ENCODE data around the gene SIL1.
"Not testable (repeated sequence)": the region's sequence is repeated elsewhere in the genome, so short reads cannot be mapped to it uniquely, and the experiment has no call there.

Gene SIL1

DNA sequence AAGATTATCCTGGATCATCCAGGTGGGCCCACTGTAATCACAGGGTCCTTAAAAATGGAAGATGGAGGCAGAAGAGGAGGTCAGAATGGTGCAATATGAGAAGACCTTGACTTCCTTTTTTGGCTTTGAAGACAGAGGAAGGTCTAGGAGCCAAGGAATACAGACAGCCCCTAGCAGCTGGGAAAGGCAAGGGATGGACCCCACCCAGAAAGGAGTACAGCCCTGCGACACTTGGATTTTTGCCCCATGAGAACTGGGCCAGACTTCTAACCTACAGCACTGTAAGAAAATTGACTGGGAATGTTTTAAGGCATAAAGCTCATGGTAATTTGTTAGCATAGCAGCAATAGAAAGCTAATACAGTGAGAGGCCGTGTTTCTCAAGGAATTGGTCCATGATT lies 256.1 kb downstream of the SIL1 start:
- DNase-seq (ENCODE audit: low read depth): no peak

DNA sequence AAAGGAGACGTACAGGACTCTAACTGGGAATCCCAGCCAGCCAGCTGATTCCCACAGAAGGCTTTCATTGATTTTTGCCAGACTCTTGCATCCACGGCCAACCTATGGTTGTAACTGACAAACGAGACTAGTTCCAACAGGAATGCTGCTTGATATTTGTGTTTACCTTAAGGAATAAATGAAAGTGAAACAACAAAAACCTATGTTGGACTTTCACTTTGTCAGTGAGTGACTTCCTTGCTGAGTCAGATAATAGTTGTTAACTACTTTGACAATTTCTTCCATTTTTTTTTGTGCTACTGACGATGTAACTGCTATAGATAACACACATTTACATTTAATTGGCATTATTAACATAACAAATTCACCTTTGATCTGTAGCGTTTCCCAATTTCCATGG lies 259.6 kb downstream of the SIL1 start:
- no peak for DNase-seq (ENCODE audit: low read depth)

DNA sequence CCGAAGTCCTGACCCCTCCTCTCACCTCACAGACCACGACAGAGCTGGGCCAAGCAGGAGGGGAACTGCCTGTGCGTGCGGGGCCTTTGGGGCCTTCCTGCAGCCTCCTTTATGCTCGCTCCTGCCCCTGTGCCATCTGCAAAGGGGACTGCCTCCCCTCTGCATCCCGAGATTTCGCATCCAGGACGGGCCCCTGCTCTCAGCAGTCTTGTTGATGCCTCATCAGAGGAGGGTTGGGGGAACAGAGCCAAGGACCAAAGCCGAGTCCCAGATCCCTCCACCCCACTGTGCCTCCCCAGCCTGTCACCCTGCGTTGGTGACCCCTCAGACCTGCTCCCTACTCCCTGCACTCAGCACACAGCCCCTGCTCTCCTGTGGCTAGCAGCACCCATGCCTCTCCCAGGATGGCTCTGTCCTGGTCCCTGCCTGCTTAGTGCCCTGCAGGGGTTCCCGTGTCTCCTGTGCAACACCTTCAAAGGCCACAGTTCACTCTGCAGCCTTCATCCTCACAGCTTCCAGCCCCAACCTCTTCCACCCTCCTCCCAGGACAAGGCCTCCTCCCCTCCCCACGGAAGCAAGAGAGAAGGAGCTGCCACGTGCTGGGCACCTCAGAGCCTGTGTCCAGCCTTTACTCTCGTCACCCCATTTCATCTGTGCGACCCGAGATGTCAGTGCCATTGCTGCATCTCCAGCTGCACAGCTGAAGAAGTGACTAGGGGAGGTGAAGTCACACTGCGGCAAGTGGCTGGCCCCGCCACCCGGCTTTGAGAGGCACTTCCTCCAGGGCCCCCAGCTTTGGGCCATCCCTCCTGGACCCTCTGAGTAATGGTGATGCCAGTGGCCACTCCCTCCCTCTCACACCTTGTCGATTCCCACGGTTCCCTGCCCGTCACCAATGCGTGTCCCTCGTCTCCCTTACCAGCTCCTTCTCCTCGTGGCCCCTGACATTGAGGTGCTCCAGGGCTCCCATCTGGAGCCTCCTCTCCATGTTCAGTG lies 260.5 kb downstream of the SIL1 start:
- DNase-seq (ENCODE audit: low read depth): no peak

DNA sequence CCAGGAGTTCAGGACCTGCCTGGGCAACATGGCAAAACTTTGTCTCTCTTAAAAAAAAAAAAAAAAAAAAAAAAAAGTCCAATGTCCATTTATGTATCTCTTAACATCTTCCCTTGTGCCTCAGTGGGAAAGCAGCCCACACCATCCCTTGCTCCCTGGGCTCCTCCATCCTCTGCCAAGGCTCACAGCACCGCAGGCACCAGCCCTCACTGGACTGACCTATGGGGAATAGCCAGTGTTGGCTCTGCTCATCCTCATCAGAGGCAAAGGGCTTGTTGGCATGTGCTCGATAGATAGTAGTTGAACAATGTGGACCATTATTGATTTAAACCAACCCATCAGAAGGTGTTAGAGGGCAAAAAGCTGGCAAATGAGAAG lies 261.2 kb downstream of the SIL1 start:
- DNase-seq (ENCODE audit: low read depth): no peak

DNA sequence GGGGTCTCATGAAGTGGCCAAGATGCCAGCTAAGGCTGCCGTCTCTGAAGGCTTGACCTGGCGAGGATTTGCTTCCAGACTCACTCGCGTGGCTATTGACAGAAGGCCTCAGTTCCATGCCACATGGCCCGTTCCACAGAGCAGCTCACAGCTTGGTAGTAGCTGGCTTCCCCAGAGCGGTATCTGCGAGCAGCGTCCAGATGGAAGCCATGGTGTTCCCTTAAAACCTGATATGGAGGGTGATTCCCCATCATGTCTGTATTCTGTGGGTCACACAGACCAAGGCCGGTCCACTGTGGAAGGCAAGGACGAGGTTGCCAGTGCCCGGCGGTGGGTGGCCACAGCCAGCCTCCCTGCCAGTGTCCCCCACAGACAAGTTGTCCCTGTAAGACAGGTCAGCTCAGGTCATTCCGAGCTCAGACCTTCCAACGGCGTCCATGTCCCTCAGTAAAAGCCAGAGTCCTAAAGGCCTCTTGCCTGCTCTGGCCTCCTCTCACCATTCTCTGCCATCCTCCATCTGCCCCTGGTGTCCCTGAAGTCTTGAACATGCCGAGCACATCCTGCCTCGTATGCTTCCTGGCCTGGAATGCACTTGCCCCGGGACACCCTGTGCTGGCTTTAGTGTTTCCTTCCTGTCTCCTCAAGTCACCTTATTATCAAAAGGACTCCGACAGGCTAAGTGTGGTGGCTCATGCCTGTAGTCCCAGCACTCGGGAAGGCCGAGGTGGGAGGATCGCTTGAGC lies 261.8 kb downstream of the SIL1 start:
- DNase-seq (ENCODE audit: low read depth): no peak

DNA sequence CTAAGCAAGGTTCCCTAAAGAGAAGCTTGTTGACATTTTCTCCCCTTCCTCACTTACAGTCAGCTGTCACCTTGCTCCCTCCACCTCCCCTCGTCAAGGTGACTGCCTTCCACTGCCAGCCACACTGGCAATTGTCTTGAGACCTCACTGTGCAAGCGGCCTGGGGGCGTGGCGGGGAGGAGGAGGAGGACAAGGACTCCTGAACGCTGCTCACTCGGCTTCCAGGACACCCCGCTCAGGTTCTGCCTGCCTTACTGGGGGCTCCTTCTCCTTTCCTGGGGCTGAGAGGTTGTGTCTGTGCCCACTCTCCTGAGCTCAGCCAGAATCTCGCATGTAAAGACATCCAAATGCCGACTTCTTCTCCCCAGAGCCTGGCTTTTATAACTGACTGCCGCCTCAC lies 262.7 kb downstream of the SIL1 start:
- no peak for DNase-seq (ENCODE audit: low read depth)

DNA sequence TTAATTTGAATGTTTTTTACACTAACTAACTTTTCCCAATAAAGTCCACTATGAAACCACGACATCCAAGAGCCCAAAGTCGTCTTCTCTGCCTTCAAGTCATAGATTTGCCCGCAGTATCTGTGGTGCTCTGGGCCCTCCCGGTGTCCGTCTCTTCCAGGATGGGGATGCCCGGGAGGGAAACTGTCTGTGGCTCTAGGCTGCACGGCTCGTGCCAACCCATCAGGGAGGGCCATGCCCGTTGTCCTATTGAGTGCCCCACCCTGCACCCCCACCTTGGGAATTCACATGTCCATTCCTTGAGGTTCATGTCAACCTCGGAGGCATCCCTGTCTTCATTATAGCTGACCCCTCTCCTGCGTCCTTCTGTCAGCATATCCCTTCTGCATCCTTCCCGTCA lies 263.2 kb downstream of the SIL1 start:
- DNase-seq (ENCODE audit: low read depth): no peak

DNA sequence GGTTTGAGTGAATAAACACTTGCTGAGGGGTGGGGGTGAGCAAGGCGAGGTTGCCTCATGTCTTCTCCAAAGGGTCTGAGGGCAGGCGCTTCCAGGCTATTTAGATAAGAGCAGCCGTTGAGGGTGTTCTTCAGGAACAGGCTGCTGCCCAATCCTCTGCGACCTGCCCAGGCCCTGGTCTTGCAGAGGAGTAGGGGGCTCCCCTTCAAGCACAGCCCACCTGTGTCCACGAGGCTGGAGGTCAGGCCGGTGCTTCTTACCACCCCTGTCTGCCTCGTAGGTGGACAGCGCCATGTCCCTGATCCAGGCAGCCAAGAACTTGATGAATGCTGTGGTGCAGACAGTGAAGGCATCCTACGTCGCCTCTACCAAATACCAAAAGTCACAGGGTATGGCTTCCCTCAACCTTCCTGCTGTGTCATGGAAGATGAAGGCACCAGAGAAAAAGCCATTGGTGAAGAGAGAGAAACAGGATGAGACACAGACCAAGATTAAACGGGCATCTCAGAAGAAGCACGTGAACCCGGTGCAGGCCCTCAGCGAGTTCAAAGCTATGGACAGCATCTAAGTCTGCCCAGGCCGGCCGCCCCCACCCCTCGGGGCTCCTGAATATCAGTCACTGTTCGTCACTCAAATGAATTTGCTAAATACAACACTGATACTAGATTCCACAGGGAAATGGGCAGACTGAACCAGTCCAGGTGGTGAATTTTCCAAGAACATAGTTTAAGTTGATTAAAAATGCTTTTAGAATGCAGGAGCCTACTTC lies 264.5 kb downstream of the SIL1 start:
- no peak for DNase-seq (ENCODE audit: low read depth)

DNA sequence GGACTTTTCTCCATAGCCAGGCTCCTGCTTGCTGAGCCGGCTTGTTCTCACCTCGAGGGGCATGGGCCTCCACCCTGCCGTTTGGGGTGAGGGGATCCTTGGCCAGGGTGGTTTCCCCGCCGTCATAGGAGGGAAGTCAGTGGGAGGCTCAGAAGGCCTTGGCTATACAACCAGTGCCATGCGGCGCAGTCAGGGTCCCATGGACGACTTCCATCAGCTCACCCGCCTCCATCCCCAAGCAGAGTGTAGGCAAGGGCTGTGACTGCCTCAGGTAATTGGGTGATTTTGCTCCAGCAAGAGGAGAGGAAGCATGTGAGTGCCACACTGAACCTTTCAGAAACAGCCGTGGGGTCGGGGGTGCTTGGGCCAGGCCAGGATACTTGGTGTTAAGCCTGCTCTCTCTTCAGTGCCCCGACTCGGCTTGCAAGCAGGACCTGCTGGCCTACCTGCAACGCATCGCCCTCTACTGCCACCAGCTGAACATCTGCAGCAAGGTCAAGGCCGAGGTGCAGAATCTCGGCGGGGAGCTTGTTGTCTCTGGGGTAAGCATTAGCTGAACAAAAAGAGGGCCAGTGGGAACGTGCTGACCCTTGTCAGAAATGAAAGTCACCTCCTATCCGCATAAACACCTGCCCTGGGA lies 265.9 kb downstream of the SIL1 start:
- DNase-seq (ENCODE audit: low read depth): no peak

DNA sequence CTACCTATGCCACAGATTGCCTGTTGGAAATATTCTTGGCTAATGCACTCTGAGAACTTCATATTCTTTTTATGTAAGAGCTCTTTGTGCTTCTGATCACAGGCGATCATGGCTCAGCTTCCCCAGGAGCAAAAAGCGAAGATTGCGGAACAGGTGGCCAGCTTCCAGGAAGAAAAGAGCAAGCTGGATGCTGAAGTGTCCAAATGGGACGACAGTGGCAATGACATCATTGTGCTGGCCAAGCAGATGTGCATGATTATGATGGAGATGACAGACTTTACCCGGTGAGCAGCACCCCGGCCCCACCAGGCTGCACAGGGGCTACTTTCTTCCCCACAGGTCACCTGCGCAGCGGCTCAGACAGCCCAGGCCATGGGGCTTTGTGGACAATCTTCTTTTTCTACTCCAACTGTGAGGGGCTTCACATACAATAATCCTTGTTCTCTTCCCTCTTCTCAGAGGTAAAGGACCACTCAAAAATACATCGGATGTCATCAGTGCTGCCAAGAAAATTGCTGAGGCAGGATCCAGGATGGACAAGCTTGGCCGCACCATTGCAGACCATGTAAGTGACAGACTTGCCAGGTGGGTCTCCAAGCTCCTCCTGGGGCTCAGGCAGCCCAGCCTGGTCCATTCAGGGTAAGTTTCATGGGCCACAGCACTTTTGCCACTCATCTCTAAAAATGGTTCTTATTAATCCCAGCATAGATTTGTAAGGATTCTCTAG lies 267.6 kb downstream of the SIL1 start:
- no peak for DNase-seq (ENCODE audit: low read depth)

DNA sequence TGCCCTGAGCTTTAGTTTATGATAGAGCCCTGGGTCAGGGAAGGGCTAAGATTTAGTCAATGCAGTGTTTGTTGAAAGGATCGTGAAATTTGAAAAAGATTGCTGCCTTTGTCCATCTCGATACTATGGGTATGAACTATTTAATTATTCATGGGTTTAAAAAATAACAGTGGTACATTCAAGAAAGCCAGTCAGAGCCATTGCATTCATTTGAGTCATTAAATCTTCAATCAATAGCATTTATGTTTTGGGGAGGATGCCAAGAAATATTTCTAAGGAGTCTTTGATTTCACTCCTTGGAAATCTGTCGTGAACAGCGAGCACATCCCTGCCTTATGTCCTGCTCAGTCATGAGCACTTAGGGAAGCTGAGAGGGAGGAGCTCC lies 268.6 kb downstream of the SIL1 start:
- no peak for DNase-seq (ENCODE audit: low read depth)

DNA sequence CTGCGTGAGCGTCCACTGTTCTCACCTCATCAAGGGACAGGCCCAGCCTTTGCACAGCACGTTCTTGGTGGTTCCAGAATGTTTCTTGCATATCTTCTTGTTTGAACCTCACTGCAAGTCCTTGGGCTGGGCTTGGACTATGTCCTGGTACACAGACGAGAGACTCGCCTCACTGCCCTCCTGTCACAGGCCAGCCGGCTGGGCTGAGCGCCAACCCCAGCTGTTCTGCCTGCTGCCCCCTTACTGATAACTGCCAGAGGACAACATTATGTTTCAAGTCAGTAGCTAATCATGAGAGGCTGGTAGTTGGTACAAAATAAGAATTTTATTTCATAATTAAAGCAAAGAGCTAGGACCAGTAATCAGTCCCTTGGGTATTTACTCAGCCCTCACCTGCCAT lies 270.2 kb downstream of the SIL1 start:
- no peak for DNase-seq (ENCODE audit: low read depth)

DNA sequence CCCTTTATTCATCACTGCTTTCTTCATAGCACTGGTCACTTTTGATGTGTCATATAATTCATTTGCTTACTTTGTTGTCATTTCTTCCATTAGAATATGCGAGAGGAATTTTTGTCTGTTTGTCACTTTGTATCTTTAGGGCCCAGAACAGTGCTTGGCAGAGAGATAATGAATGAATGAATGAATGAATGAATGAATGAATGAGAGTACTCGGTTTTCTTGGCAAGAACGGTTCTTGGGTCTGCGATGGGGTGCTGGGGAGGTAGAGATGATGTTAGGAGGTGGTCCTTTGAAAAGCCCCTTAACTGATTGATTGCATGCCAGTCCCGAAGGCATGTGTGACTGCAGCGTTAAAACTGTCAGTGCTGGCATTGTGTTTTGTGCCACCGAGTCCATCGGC lies 270.6 kb downstream of the SIL1 start:
- DNase-seq (ENCODE audit: low read depth): no peak

DNA sequence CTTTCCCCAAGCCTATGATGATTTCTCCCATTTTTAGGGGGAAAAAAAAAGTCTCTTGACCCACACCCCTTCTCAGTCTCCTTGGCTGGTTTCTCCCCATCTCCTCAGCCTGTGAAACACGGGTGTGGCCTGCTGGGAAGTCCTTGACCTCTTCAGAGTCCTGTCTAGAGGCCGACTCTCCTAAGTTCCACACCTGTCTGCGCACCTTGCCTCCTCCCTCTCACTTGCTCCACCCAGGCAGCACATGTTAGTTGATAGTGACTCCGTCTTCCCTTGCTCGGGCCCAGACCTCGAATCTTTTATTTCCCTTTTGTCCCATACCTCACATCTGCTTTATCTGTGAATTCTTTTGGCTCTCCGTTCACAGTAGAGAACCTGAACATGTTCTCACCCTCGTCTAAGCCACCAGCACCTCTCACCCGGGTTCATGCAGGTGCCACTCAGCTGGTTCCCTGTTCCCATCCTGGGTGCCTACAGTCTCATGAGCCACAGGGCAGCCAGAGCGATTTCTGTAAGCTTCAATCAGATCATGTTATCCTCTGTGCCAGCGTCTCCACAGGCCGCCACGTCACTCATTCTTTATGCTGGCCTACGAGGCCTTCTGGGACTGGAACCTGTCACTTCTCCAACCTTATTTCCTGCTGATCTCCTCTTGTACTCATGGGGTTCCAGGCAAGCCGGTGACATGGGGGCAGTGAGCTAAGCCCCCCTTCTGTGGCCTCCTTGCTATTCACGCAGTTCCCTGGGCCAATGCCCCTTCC lies 271.3 kb downstream of the SIL1 start:
- no peak for DNase-seq (ENCODE audit: low read depth)

DNA sequence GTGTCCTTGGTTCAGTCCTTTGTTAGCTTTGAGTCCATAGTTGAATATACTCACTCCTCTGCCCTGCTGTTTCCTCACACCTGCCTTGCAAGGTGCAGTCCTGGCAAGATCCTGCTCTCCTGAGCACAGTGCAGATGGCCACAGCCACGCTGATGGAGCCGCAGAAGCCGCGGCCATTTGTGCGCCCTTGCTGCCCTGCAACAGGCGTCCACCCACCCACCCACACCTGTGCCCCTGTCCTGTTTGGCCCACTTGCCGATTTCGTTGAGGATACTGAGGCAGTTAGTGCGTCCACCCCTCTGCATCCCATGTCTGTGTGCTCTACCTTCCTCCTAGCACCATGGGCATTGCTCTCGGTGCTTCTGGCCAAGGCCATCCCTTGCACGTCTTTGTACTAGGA lies 271.9 kb downstream of the SIL1 start:
- DNase-seq (ENCODE audit: low read depth): no peak

DNA sequence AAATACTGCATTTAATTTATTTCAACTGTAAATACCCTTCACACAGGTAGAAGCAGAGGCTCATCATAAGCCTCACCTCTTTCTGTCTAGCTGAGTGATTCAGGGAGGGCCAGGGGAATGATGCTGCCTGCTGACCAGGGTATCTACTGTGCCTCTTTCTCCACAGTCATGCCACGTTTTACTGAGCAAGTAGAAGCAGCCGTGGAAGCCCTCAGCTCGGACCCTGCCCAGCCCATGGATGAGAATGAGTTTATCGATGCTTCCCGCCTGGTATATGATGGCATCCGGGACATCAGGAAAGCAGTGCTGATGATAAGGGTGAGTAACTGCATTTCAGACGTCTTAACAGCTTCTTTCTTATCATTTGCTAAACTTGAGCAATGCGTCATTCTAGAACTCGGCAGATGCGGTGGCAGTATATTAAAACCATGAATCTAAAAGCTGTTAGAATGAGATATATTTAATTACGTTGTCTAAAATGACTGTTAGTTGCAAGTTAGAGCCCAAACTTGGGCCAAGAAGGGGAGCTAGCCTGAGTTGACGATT lies 273.0 kb downstream of the SIL1 start:
- no peak for DNase-seq (ENCODE audit: low read depth)

DNA sequence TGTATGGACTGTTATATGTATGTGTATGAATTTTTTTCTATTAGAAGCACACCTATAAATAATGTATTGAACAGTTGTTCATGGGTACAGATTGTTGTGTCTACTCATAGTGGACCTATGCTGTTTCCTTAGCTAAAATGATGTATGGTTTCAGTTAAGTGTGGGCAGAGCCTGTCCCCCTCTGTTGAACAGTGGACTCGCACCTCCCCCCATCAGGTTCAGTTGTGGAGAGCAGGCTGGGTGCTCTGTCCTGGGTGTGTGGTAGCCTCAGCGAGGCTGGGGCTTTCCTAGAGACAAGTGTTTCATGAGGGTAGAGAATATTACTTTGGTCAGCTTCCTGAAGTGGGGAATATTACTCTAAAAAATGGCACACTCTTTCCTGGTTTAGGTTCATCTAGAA lies 275.7 kb downstream of the SIL1 start:
- DNase-seq (ENCODE audit: low read depth): no peak

DNA sequence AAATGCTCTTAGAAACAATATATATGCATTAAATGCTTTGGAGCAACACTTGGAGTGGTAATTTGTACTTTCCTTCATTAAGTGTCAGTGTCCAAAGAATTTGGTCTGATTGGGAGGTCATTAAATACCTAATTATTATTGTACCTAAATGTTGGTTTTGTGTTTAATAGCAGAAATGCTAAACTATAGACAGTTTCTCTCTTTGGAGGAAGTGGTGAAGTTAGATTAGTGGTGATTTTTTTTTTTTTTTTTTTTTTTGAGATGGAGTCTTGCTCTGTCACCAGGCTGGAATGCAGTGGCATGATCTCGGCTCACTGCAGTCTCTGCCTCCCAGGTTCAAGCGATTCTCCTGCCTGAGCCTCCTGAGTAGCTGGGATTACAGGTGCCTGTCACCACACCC lies 276.8 kb downstream of the SIL1 start:
- DNase-seq (ENCODE audit: low read depth): not testable (repeated sequence)

DNA sequence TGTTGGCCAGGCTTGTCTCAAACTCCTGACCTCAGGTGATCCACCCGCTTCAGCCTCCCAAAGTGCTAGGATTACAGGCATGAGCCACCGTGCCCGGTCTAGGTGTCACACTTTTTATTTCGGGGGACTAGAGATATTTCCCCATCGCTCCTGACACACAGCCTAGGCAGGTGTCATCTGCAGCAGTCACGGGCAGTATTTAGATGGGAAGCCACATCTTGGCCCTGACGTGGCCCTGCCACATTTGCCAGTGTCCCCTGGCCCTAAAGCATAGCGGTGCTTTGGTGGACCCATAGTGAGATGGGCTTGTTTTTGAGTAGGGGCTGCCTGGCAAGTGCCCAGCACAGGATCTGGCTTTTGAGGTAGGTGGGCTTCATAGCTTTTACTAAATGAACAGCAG lies 278.0 kb downstream of the SIL1 start:
- DNase-seq (ENCODE audit: low read depth): no peak

DNA sequence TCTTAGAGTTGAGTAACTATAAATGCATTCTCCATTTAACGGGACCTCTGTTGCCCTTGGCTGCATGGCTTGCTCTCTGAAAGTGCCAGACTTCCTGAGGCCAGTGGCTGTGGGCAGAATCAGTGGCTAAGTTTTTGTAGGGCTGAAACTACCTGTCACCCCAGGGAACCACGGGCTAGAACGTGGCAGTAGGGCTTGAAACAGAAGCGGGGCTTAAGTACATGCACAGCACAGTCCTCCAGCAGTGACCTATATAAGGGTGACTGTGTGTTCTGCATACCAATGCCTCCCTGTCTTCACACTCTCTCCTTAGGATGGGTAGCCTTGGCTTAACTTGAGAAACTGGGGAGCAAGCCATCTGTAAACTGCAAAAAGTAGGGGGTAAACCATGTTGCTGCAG lies 279.5 kb downstream of the SIL1 start:
- no peak for DNase-seq (ENCODE audit: low read depth)
